ENCODE results near the gene PLD5.
"Not testable (repeated sequence)": the region's sequence is repeated elsewhere in the genome, so short reads cannot be mapped to it uniquely, and the experiment has no call there.

DNA sequence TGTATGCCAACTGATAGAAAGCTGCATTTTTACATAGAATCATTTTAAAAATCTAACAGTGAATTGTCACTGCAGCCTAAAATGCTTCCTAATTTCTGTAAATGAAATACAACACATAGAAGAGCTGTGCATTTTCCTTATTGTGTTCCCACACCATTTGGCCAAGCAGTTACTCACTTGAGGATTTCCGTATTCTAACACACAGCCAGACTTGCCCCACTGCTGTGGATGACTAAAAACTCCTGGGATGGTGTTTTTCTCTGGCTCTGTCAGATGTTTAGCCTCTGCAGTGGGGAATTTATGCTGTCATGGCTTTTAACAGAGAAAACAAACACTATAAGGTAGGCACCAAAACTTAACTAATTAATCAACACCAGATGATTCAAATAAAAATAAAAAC lies 209.6 kb downstream of the PLD5 start:
- not testable (repeated sequence) for TF ChIP-seq POLR2AphosphoS5 (IDR thresholded peaks at IDR 0.05; ENCODE audit: low read depth, low read length); TAF1 (IDR thresholded peaks at IDR 0.05; ENCODE audit: borderline replicate concordance, low read depth, low read length)
